ENCODE results near the gene TES. TPM values are rescaled to one million over a fixed set of nuclear protein-coding genes. Genes with fewer than 3 reads are reported as not detected.

Gene TES
- total RNA-seq, 4 donors from 2014 or later = 115 to 189 (median 146) TPM

GRCh38 chr7:116232920-116233319 is 22.6 kb downstream of the TES start:
- Histone ChIP-seq H3K4me3 (no peak overlapping the region), H3K27ac (peak overlapping the region; percentile 88 to 96), H3K4me1 (peaks cover 0 to 4% of the 10 kb centered on the region in 2 donors), H3K36me3 (no peaks in the 10 kb centered on the region), H3K27me3 (no peaks in the 10 kb centered on the region), H3K9me3 (no peaks in the 10 kb centered on the region)
- intact Hi-C loops (cut with DNase I; ENCODE audit: low total_unique reads) = no loop called here
- TF ChIP-seq POLR2A (IDR thresholded peaks at IDR 0.05) = no peak
- no peak for TF ChIP-seq CTCF (IDR thresholded peaks at IDR 0.05)
- no peak for DNase-seq

- no peaks in the 10 kb centered on the region for H3K36me3 ChIP-seq
- H3K27ac ChIP-seq = peak overlapping the region in 1 of 2 donors; percentile 26
- no peak overlapping the region for H3K4me3 ChIP-seq
- DNase-seq = no peak
- intact Hi-C loops (cut with DNase I; ENCODE audit: low total_unique reads) = loop anchor here (5.0 kb wide), 1 partner anchor 52 kb away; no protein-coding TSS in a partner anchor
- no peaks in the 10 kb centered on the region for H3K4me1 ChIP-seq
- no peaks in the 10 kb centered on the region for H3K9me3 ChIP-seq
- no peak for TF ChIP-seq CTCF (IDR thresholded peaks at IDR 0.05)
- no peak for TF ChIP-seq POLR2A (IDR thresholded peaks at IDR 0.05)
- H3K27me3 ChIP-seq = no peaks in the 10 kb centered on the region
These were observed 24.3 kb downstream of the TES start for GRCh38 chr7:116234517-116235200.

- Histone ChIP-seq H3K4me3 (no peak overlapping the region), H3K27ac (peak overlapping the region in 1 of 2 donors; percentile 61), H3K4me1 (no peaks in the 10 kb centered on the region), H3K9me3 (no peaks in the 10 kb centered on the region), H3K36me3 (no peaks in the 10 kb centered on the region), H3K27me3 (no peaks in the 10 kb centered on the region)
- TF ChIP-seq CTCF (IDR thresholded peaks at IDR 0.05) = no peak
- no peak for TF ChIP-seq POLR2A (IDR thresholded peaks at IDR 0.05)
- intact Hi-C loops (cut with DNase I; ENCODE audit: low total_unique reads) = loop anchor here (5.0 kb wide), 1 partner anchor 53 kb away; no protein-coding TSS in a partner anchor
- no peak for DNase-seq
These were observed 25.0 kb downstream of the TES start for GRCh38 chr7:116235380-116235779.

- Histone ChIP-seq H3K4me1 (no peaks in the 10 kb centered on the region), H3K27ac (peak overlapping the region in 1 of 2 donors; percentile 61), H3K4me3 (no peak overlapping the region), H3K27me3 (no peaks in the 10 kb centered on the region), H3K36me3 (no peaks in the 10 kb centered on the region), H3K9me3 (no peaks in the 10 kb centered on the region)
- DNase-seq = peak; percentile 33 to 70
- TF ChIP-seq CTCF (IDR thresholded peaks at IDR 0.05) (peak; percentile 50 to 70 (median 64)), POLR2A (IDR thresholded peaks at IDR 0.05) (no peak)
- intact Hi-C loops (cut with DNase I; ENCODE audit: low total_unique reads) = loop anchor here (5.0 kb wide), 1 partner anchor 54 kb away; no protein-coding TSS in a partner anchor
These were observed 25.8 kb downstream of the TES start for GRCh38 chr7:116236020-116236630.

- H3K27me3 ChIP-seq = no peaks in the 10 kb centered on the region
- DNase-seq = no peak
- H3K36me3 ChIP-seq = no peaks in the 10 kb centered on the region
- H3K4me3 ChIP-seq = no peak overlapping the region
- H3K27ac ChIP-seq = peak overlapping the region; percentile 60 to 84
- H3K9me3 ChIP-seq = no peaks in the 10 kb centered on the region
- no peak for TF ChIP-seq POLR2A (IDR thresholded peaks at IDR 0.05)
- TF ChIP-seq CTCF (IDR thresholded peaks at IDR 0.05) = no peak
- no peaks in the 10 kb centered on the region for H3K4me1 ChIP-seq
- intact Hi-C loops (cut with DNase I; ENCODE audit: low total_unique reads) = loop anchor here (5.0 kb wide), 1 partner anchor 57 kb away; no protein-coding TSS in a partner anchor
These were observed 28.7 kb downstream of the TES start for GRCh38 chr7:116239020-116239419.

Measured in uterus (tissue), 4 donors.